ENCODE data around the gene PREB.

PREB gene

GRCh38 chr2:27136751-27137150 lies 2.3 kb upstream of the PREB start:
- in situ Hi-C loops (cut with MboI; ENCODE audit: low sequenced_read_pairs, unreplicated experiment): no loop called here
- no peak for DNase-seq (ENCODE audit: low spot score)
- no peak for TF ChIP-seq CTCF (IDR thresholded peaks at IDR 0.05; ENCODE audit: borderline replicate concordance, control extremely low read depth, extremely low read depth, insufficient read depth, missing control alignments)

- no peak for DNase-seq (ENCODE audit: low spot score)
- no peak for TF ChIP-seq CTCF (IDR thresholded peaks at IDR 0.05; ENCODE audit: borderline replicate concordance, control extremely low read depth, extremely low read depth, insufficient read depth, missing control alignments)
- in situ Hi-C loops (cut with MboI; ENCODE audit: low sequenced_read_pairs, unreplicated experiment): no loop called here
Measured at GRCh38 chr2:27135478-27135955, 1.1 kb upstream of the PREB start.

- TF ChIP-seq CTCF (IDR thresholded peaks at IDR 0.05; ENCODE audit: borderline replicate concordance, control extremely low read depth, extremely low read depth, insufficient read depth, missing control alignments): no peak
- no peak for DNase-seq (ENCODE audit: low spot score)
- in situ Hi-C loops (cut with MboI; ENCODE audit: low sequenced_read_pairs, unreplicated experiment): no loop called here
Measured at GRCh38 chr2:27134781-27135477, 493 bp upstream of the PREB start.

GRCh38 chr2:27133195-27133875 lies 1.1 kb downstream of the PREB start:
- no peak for TF ChIP-seq CTCF (IDR thresholded peaks at IDR 0.05; ENCODE audit: borderline replicate concordance, control extremely low read depth, extremely low read depth, insufficient read depth, missing control alignments)
- no peak for DNase-seq (ENCODE audit: low spot score)
- in situ Hi-C loops (cut with MboI; ENCODE audit: low sequenced_read_pairs, unreplicated experiment): no loop called here

GRCh38 chr2:27131429-27131828 lies 3.0 kb downstream of the PREB start:
- no peak for TF ChIP-seq CTCF (IDR thresholded peaks at IDR 0.05; ENCODE audit: borderline replicate concordance, control extremely low read depth, extremely low read depth, insufficient read depth, missing control alignments)
- DNase-seq (ENCODE audit: low spot score): no peak
- in situ Hi-C loops (cut with MboI; ENCODE audit: low sequenced_read_pairs, unreplicated experiment): no loop called here

- no peak for DNase-seq (ENCODE audit: low spot score)
- in situ Hi-C loops (cut with MboI; ENCODE audit: low sequenced_read_pairs, unreplicated experiment): no loop called here
- TF ChIP-seq CTCF (IDR thresholded peaks at IDR 0.05; ENCODE audit: borderline replicate concordance, control extremely low read depth, extremely low read depth, insufficient read depth, missing control alignments): no peak
Measured at GRCh38 chr2:27130396-27130795, 4.0 kb downstream of the PREB start.
